ENCODE measurements around the gene ZNF407.

Gene ZNF407

GRCh38 chr18:74819433-74820059 lies 221.9 kb downstream of the ZNF407 start:
- ChIA-PET CTCF (interaction anchor here (0.6 to 1.1 kb wide), 3 partner anchors 16 to 22 kb away, joined by 3 to 5 read pairs (median 3); no protein-coding TSS in a partner anchor), POLR2A (no interaction called here)
- TF ChIP-seq LEF1 (IDR thresholded peaks at IDR 0.05; ENCODE audit: borderline replicate concordance) (no peak), PKNOX1 (IDR thresholded peaks at IDR 0.05) (peak; percentile 88)
- peak; percentile 55 for DNase-seq (ENCODE audit: extremely low spot score)

GRCh38 chr18:74820160-74820780 lies 222.6 kb downstream of the ZNF407 start:
- TF ChIP-seq FOXA1 (IDR thresholded peaks at IDR 0.05) = no peak
- TF ChIP-seq ELF4 (IDR thresholded peaks at IDR 0.05) = no peak
- TF ChIP-seq SP1 (IDR thresholded peaks at IDR 0.05) = no peak
- TF ChIP-seq SUZ12 (IDR thresholded peaks at IDR 0.05) = no peak
- TF ChIP-seq ARNT (IDR thresholded peaks at IDR 0.05) = no peak
- no peak for TF ChIP-seq FOXK2 (IDR thresholded peaks at IDR 0.05)
- TF ChIP-seq NFRKB (IDR thresholded peaks at IDR 0.05) = no peak
- no peak for TF ChIP-seq ZNF384 (IDR thresholded peaks at IDR 0.05)
- no peak for TF ChIP-seq L3MBTL2 (conservative IDR thresholded peaks at IDR 0.05)
- TF ChIP-seq PKNOX1 (IDR thresholded peaks at IDR 0.05) = no peak
- TF ChIP-seq CTBP1 (IDR thresholded peaks at IDR 0.05; ENCODE audit: borderline replicate concordance) = no peak
- no peak for TF ChIP-seq BHLHE40 (IDR thresholded peaks at IDR 0.05; ENCODE audit: borderline replicate concordance)
- TF ChIP-seq FOXM1 (IDR thresholded peaks at IDR 0.05; ENCODE audit: borderline replicate concordance) = no peak
- TF ChIP-seq HDGF (IDR thresholded peaks at IDR 0.05; ENCODE audit: borderline replicate concordance) = no peak
- no peak for TF ChIP-seq TARDBP (IDR thresholded peaks at IDR 0.05)
- no peak for TF ChIP-seq LEF1 (IDR thresholded peaks at IDR 0.05; ENCODE audit: borderline replicate concordance)
- ChIA-PET CTCF (interaction anchor here (0.6 to 1.1 kb wide), 3 partner anchors 16 to 23 kb away, joined by 3 to 5 read pairs (median 3); no protein-coding TSS in a partner anchor), POLR2A (no interaction called here)
- no peak for DNase-seq (ENCODE audit: extremely low spot score)

GRCh38 chr18:74825460-74825859 lies 227.8 kb downstream of the ZNF407 start:
- TF ChIP-seq NFRKB (IDR thresholded peaks at IDR 0.05) (no peak), FOXM1 (IDR thresholded peaks at IDR 0.05; ENCODE audit: borderline replicate concordance) (no peak), FOXA1 (IDR thresholded peaks at IDR 0.05) (no peak), FOXK2 (IDR thresholded peaks at IDR 0.05) (no peak)
- POLR2A ChIA-PET = no interaction called here
- CTCF ChIA-PET = no interaction called here
- DNase-seq (ENCODE audit: extremely low spot score) = no peak

GRCh38 chr18:74826572-74826971 lies 228.9 kb downstream of the ZNF407 start:
- CTCF ChIA-PET = no interaction called here
- POLR2A ChIA-PET = no interaction called here
- TF ChIP-seq CTBP1 (IDR thresholded peaks at IDR 0.05; ENCODE audit: borderline replicate concordance) (no peak), SP1 (IDR thresholded peaks at IDR 0.05) (no peak), L3MBTL2 (conservative IDR thresholded peaks at IDR 0.05) (no peak), FOXK2 (IDR thresholded peaks at IDR 0.05) (no peak), TARDBP (IDR thresholded peaks at IDR 0.05) (no peak), HDGF (IDR thresholded peaks at IDR 0.05; ENCODE audit: borderline replicate concordance) (no peak), BHLHE40 (IDR thresholded peaks at IDR 0.05; ENCODE audit: borderline replicate concordance) (no peak), NFRKB (IDR thresholded peaks at IDR 0.05) (no peak), ELF4 (IDR thresholded peaks at IDR 0.05) (no peak), FOXA1 (IDR thresholded peaks at IDR 0.05) (no peak), ZNF384 (IDR thresholded peaks at IDR 0.05) (no peak), ARNT (IDR thresholded peaks at IDR 0.05) (no peak), FOXM1 (IDR thresholded peaks at IDR 0.05; ENCODE audit: borderline replicate concordance) (no peak)
- DNase-seq (ENCODE audit: extremely low spot score) = no peak

- no peak for TF ChIP-seq FOXM1 (IDR thresholded peaks at IDR 0.05; ENCODE audit: borderline replicate concordance)
- TF ChIP-seq L3MBTL2 (conservative IDR thresholded peaks at IDR 0.05) = no peak
- TF ChIP-seq HDGF (IDR thresholded peaks at IDR 0.05; ENCODE audit: borderline replicate concordance) = no peak
- TF ChIP-seq TARDBP (IDR thresholded peaks at IDR 0.05) = no peak
- TF ChIP-seq PKNOX1 (IDR thresholded peaks at IDR 0.05) = no peak
- TF ChIP-seq NFRKB (IDR thresholded peaks at IDR 0.05) = no peak
- no peak for TF ChIP-seq BHLHE40 (IDR thresholded peaks at IDR 0.05; ENCODE audit: borderline replicate concordance)
- no peak for TF ChIP-seq SP1 (IDR thresholded peaks at IDR 0.05)
- TF ChIP-seq ARNT (IDR thresholded peaks at IDR 0.05) = no peak
- TF ChIP-seq SUZ12 (IDR thresholded peaks at IDR 0.05) = no peak
- POLR2A ChIA-PET = no interaction called here
- CTCF ChIA-PET = no interaction called here
These were observed 230.5 kb downstream of the ZNF407 start for GRCh38 chr18:74828200-74828599.

GRCh38 chr18:74831571-74832250 lies 234.0 kb downstream of the ZNF407 start:
- no peak for DNase-seq (ENCODE audit: extremely low spot score)
- POLR2A ChIA-PET = no interaction called here
- no peak for TF ChIP-seq PKNOX1 (IDR thresholded peaks at IDR 0.05)
- no peak for TF ChIP-seq SUZ12 (IDR thresholded peaks at IDR 0.05)
- no peak for TF ChIP-seq CTBP1 (IDR thresholded peaks at IDR 0.05; ENCODE audit: borderline replicate concordance)
- TF ChIP-seq FOXK2 (IDR thresholded peaks at IDR 0.05) = no peak
- no peak for TF ChIP-seq BHLHE40 (IDR thresholded peaks at IDR 0.05; ENCODE audit: borderline replicate concordance)
- no peak for TF ChIP-seq FOXM1 (IDR thresholded peaks at IDR 0.05; ENCODE audit: borderline replicate concordance)
- TF ChIP-seq FOXA1 (IDR thresholded peaks at IDR 0.05) = no peak
- TF ChIP-seq ARNT (IDR thresholded peaks at IDR 0.05) = no peak
- no peak for TF ChIP-seq L3MBTL2 (conservative IDR thresholded peaks at IDR 0.05)
- TF ChIP-seq LEF1 (IDR thresholded peaks at IDR 0.05; ENCODE audit: borderline replicate concordance) = no peak
- TF ChIP-seq TARDBP (IDR thresholded peaks at IDR 0.05) = no peak
- no peak for TF ChIP-seq HDGF (IDR thresholded peaks at IDR 0.05; ENCODE audit: borderline replicate concordance)
- TF ChIP-seq ZNF384 (IDR thresholded peaks at IDR 0.05) = no peak
- TF ChIP-seq NFRKB (IDR thresholded peaks at IDR 0.05) = no peak
- TF ChIP-seq ELF4 (IDR thresholded peaks at IDR 0.05) = no peak
- no peak for TF ChIP-seq SP1 (IDR thresholded peaks at IDR 0.05)
- CTCF ChIA-PET = no interaction called here

More at GRCh38 chr18:74828200-74828599, 230.5 kb downstream of the ZNF407 start:
- no peak for DNase-seq (ENCODE audit: extremely low spot score)
